ENCODE results near the gene TSKS. TPM values are rescaled to one million over a fixed set of nuclear protein-coding genes. Genes with fewer than 3 reads are reported as not detected.

The TSKS gene
- total and polyA plus RNA-seq, 2 donors (not counting 3 experiments of a cell fraction or from before 2014, with no cell fraction given), result 0.03 TPM; not detected in 1

DNA sequence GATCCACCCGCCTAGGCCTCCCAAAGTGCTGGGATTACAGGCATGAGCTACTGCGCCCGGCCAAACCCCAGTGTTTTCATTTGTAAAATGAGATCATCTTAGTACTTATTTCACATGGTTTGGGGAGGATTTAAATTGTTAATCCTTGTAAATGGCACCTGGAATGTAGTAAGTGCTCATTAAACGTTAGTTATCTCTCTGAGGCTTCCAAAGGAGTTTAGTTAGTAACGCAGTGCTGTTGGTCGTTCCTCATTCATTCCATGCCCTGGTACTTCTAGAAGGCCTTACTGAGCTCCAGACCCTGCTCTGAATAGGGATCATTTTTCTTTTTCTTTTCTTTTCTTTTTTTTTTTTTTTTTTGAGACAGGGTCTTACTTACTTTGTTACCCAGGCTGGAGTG lies 67.0 kb downstream of the TSKS start:
- no peak for TF ChIP-seq MYC (IDR thresholded peaks at IDR 0.05; ENCODE audit: low read depth, low read length)
- no peak for TF ChIP-seq EZH2 (IDR thresholded peaks at IDR 0.05; ENCODE audit: borderline replicate concordance, low read depth, low read length, severe bottlenecking)
- TF ChIP-seq JUN (IDR thresholded peaks at IDR 0.05; ENCODE audit: borderline replicate concordance, insufficient read depth, insufficient read length, low read depth), result no peak
- TF ChIP-seq, protein P1, sequence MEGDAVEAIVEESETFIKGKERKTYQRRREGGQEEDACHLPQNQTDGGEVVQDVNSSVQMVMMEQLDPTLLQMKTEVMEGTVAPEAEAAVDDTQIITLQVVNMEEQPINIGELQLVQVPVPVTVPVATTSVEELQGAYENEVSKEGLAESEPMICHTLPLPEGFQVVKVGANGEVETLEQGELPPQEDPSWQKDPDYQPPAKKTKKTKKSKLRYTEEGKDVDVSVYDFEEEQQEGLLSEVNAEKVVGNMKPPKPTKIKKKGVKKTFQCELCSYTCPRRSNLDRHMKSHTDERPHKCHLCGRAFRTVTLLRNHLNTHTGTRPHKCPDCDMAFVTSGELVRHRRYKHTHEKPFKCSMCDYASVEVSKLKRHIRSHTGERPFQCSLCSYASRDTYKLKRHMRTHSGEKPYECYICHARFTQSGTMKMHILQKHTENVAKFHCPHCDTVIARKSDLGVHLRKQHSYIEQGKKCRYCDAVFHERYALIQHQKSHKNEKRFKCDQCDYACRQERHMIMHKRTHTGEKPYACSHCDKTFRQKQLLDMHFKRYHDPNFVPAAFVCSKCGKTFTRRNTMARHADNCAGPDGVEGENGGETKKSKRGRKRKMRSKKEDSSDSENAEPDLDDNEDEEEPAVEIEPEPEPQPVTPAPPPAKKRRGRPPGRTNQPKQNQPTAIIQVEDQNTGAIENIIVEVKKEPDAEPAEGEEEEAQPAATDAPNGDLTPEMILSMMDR (IDR thresholded peaks at IDR 0.05; ENCODE audit: extremely low read depth in 1 of 2, insufficient read depth in 1 of 2, low read depth in 1 of 2, low read length in 2 of 2), result no peak
- no peak for TF ChIP-seq FOS (IDR thresholded peaks at IDR 0.05; ENCODE audit: borderline replicate concordance, insufficient read depth, low read length)
- Histone ChIP-seq H3K9ac (replicated peaks; ENCODE audit: extremely low read depth, insufficient read depth, low read length) (no peak overlapping the region), H3K79me2 (ENCODE audit: control insufficient read depth, insufficient read depth, low read length) (no peaks in the 10 kb centered on the region), H3K9me1 (replicated peaks; ENCODE audit: control insufficient read depth, extremely low read depth, insufficient read depth, low read length) (no peaks in the 10 kb centered on the region), H3K27me3 (ENCODE audit: control insufficient read depth in 2 of 2, insufficient read depth in 2 of 2, low read length in 2 of 2) (no peaks in the 10 kb centered on the region), H3K4me1 (ENCODE audit: control insufficient read depth, extremely low read depth, insufficient read depth, low read length) (peaks cover 3% of the 10 kb centered on the region), H3K9me3 (replicated peaks; ENCODE audit: control insufficient read depth, insufficient read depth, low read length) (no peaks in the 10 kb centered on the region), H4K20me1 (replicated peaks; ENCODE audit: control insufficient read depth, extremely low read depth, insufficient read depth, low read length) (no peaks in the 10 kb centered on the region), H2AFZ (ENCODE audit: low read depth, low read length) (no peak overlapping the region), H3K4me3 (replicated peaks in 1 of 3; ENCODE audit: insufficient read depth in 1 of 3, low read depth in 1 of 3, low read length in 3 of 3) (no peak overlapping the region), H3K27ac (ENCODE audit: insufficient read depth, low read depth, low read length) (no peak overlapping the region), H3K36me3 (ENCODE audit: control insufficient read depth in 2 of 2, extremely low read depth in 1 of 2, insufficient read depth in 2 of 2, low read length in 2 of 2) (peaks cover 0 to 7% of the 10 kb centered on the region in 2 experiments), H3K4me2 (ENCODE audit: insufficient read depth, low read length) (no peak overlapping the region)
- dilution Hi-C loops (cut with MboI; ENCODE audit: extremely low pct_ligation_motif_present, low sequenced_read_pairs), result no loop called here
- CTCF ChIA-PET, result interaction anchor here (0.7 to 1.3 kb wide), 2 partner anchors 12 to 163 kb away, joined by 3 read pairs; no protein-coding TSS in a partner anchor
- DNase-seq (ENCODE audit: low read depth, low spot score), result no peak
- POLR2A ChIA-PET, result no interaction called here
- FAIRE-seq, result no peak
- no TSS peak for BruUV-seq (replicated peaks)
- intact Hi-C loops (cut with micrococcal nuclease), result no loop called here

DNA sequence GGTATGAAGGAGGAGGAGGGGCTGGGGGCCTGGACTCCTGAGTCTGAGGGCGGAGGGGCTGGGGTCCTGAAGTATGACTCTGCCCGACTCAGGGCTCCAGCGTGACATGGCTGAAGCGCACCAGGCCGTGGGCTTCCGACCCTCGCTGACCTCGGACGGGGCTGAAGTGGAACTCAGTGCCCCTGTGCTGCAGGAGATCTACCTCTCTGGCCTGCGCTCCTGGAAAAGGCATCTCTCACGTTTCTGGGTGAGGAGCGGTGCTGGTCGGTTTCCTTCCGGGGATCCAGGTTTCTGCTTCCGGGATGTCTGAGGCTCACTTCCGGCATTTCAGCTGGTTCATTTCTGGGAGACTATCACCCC lies 71.0 kb downstream of the TSKS start:
- intact Hi-C loops (cut with micrococcal nuclease) (no loop called here), dilution Hi-C loops (cut with MboI; ENCODE audit: extremely low pct_ligation_motif_present, low sequenced_read_pairs) (no loop called here)
- Histone ChIP-seq H3K27me3 (ENCODE audit: control insufficient read depth in 2 of 2, insufficient read depth in 2 of 2, low read length in 2 of 2) (no peaks in the 10 kb centered on the region), H3K9ac (replicated peaks; ENCODE audit: extremely low read depth, insufficient read depth, low read length) (no peak overlapping the region), H3K4me3 (replicated peaks in 1 of 3; ENCODE audit: insufficient read depth in 1 of 3, low read depth in 1 of 3, low read length in 3 of 3) (peak overlapping the region in 1 of 3 experiments; percentile 74), H3K36me3 (ENCODE audit: control insufficient read depth in 2 of 2, extremely low read depth in 1 of 2, insufficient read depth in 2 of 2, low read length in 2 of 2) (peaks cover 0 to 3% of the 10 kb centered on the region in 2 experiments), H3K79me2 (ENCODE audit: control insufficient read depth, insufficient read depth, low read length) (no peaks in the 10 kb centered on the region), H3K27ac (ENCODE audit: insufficient read depth, low read depth, low read length) (no peak overlapping the region), H4K20me1 (replicated peaks; ENCODE audit: control insufficient read depth, extremely low read depth, insufficient read depth, low read length) (no peaks in the 10 kb centered on the region), H3K9me3 (replicated peaks; ENCODE audit: control insufficient read depth, insufficient read depth, low read length) (no peaks in the 10 kb centered on the region), H3K4me2 (ENCODE audit: insufficient read depth, low read length) (no peak overlapping the region), H3K9me1 (replicated peaks; ENCODE audit: control insufficient read depth, extremely low read depth, insufficient read depth, low read length) (no peaks in the 10 kb centered on the region), H2AFZ (ENCODE audit: low read depth, low read length) (no peak overlapping the region), H3K4me1 (ENCODE audit: control insufficient read depth, extremely low read depth, insufficient read depth, low read length) (peaks cover 37% of the 10 kb centered on the region)
- no peak for FAIRE-seq
- DNase-seq (ENCODE audit: low read depth, low spot score), result no peak
- ChIA-PET CTCF (no interaction called here), POLR2A (no interaction called here)
- TF ChIP-seq, protein P2, sequence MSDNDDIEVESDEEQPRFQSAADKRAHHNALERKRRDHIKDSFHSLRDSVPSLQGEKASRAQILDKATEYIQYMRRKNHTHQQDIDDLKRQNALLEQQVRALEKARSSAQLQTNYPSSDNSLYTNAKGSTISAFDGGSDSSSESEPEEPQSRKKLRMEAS (IDR thresholded peaks at IDR 0.05; ENCODE audit: insufficient read depth, insufficient read length), result no peak
- TF ChIP-seq FOS (IDR thresholded peaks at IDR 0.05; ENCODE audit: borderline replicate concordance, insufficient read depth, low read length) (no peak), GATA2 (IDR thresholded peaks at IDR 0.05; ENCODE audit: insufficient read depth, insufficient read length, low read depth, low read length) (no peak), JUN (IDR thresholded peaks at IDR 0.05; ENCODE audit: borderline replicate concordance, insufficient read depth, insufficient read length, low read depth) (no peak), EZH2 (IDR thresholded peaks at IDR 0.05; ENCODE audit: borderline replicate concordance, low read depth, low read length, severe bottlenecking) (no peak)
- no TSS peak for BruUV-seq (replicated peaks)

All from endothelial cell of umbilical vein (primary cell).